ENCODE measurements around the gene SFMBT1.

DNA sequence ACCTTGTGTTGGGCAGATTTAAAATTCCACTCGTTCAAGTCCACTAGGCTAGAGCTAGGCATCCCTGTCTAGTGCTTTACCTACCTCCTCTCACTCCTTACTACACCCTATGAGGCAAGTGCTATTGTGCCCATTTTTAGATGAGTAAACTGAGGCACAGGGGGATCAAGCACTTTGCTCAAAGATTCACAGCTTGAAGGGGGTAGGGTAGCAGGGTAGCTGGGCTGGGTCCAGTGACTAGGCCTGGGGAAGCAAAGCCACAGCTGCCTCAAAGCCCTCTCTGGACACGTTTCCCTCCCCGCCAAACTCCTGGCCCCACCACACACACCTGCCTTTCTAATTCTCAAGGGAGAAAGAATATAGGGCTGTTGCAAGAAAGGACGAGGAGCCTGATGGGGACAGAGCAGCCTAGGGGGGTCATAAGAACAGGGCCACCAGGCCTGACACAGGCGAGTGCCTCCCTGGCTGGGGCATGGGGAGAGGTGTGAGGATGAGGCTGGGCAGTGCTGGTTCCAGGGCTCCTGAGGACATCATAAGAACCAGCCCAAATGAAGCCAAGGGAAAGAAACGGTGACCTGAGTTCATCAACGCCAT, 34.8 kb upstream of the SFMBT1 start:
- TF ChIP-seq EZH2 (IDR thresholded peaks at IDR 0.05; ENCODE audit: borderline replicate concordance, low read depth, low read length, poor library complexity, severe bottlenecking) = no peak
- TF ChIP-seq, protein P1, sequence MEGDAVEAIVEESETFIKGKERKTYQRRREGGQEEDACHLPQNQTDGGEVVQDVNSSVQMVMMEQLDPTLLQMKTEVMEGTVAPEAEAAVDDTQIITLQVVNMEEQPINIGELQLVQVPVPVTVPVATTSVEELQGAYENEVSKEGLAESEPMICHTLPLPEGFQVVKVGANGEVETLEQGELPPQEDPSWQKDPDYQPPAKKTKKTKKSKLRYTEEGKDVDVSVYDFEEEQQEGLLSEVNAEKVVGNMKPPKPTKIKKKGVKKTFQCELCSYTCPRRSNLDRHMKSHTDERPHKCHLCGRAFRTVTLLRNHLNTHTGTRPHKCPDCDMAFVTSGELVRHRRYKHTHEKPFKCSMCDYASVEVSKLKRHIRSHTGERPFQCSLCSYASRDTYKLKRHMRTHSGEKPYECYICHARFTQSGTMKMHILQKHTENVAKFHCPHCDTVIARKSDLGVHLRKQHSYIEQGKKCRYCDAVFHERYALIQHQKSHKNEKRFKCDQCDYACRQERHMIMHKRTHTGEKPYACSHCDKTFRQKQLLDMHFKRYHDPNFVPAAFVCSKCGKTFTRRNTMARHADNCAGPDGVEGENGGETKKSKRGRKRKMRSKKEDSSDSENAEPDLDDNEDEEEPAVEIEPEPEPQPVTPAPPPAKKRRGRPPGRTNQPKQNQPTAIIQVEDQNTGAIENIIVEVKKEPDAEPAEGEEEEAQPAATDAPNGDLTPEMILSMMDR (conservative IDR thresholded peaks at IDR 0.05; ENCODE audit: low read depth, low read length) = no peak
